Lower leg skin (tissue), 4 donors: ENCODE measurements around the gene PPTC7. TPM values are rescaled to one million over a fixed set of nuclear protein-coding genes. Genes with fewer than 3 reads are reported as not detected.
"Not testable (repeated sequence)": the region's sequence is repeated elsewhere in the genome, so short reads cannot be mapped to it uniquely, and the experiment has no call there.

Experiments used
- DNase-seq, 2 donors: peaks; one replicate each; pipeline ENCODE4 v3.0.0-alpha.2; 2019; ENCODE audit warnings: low spot score in 2 of 2
- H3K4me3 ChIP-seq: fragments of 200-600 bp; sonication (generic); 2 replicates; pipeline ENCODE4 v1.5.1; 2017; ENCODE audit warnings: mild to moderate bottlenecking, low read depth; ENCODE audit not compliant: poor library complexity, severe bottlenecking
- POLR2A ChIP-seq, 2 donors: fragments of 450-650 bp; IDR thresholded peaks; one replicate each; pipeline ENCODE4 v1.6.1; 2016 to 2017; ENCODE audit warnings: antibody characterized with exemption in 2 of 2, mild to moderate bottlenecking in 1 of 2, moderate library complexity in 1 of 2
- WGBS, 2 donors: methylation state at CpG; one replicate each; pipeline ENCODE4 v1.1.5; 2018; 5-methylcytosine and 5-hydroxymethylcytosine counted together
- intact Hi-C: fragments of 100-400 bp; cut with DNase I; formaldehyde crosslinking; loops from one replicate; pipeline ENCODE4 v1.15.0; 2023; ENCODE audit warnings: low total_unique reads
- total RNA-seq, 4 donors: library from RNA; depleted of rRNA; stranded (reverse); fragments of >200 nt; gene quantifications; one replicate each; pipeline ENCODE4 v1.1.0, GENCODE V29; 2016
- TF ChIP-seq, protein P1 (sequence below), 3 donors: fragments of 450-650 bp; IDR thresholded peaks; one replicate each; pipeline ENCODE4 v1.5.1; 2016; ENCODE audit warnings: antibody characterized with exemption in 3 of 3, mild to moderate bottlenecking in 3 of 3, moderate library complexity in 2 of 3

The PPTC7 gene
- total RNA-seq, 4 donors from 2014 or later: 19.6 to 29.8 (median 26.0) TPM

GRCh38 chr12:110579535-110580253 lies 3.4 kb downstream of the PPTC7 start:
- no peak overlapping the region for H3K4me3 ChIP-seq
- WGBS, 2 donors: 90 to 91% methylated on average over 18 of the region's 18 CpGs
- intact Hi-C loops: no loop called here
- no peak for TF ChIP-seq POLR2A (IDR thresholded peaks at IDR 0.05)
- DNase-seq: no peak

DNA sequence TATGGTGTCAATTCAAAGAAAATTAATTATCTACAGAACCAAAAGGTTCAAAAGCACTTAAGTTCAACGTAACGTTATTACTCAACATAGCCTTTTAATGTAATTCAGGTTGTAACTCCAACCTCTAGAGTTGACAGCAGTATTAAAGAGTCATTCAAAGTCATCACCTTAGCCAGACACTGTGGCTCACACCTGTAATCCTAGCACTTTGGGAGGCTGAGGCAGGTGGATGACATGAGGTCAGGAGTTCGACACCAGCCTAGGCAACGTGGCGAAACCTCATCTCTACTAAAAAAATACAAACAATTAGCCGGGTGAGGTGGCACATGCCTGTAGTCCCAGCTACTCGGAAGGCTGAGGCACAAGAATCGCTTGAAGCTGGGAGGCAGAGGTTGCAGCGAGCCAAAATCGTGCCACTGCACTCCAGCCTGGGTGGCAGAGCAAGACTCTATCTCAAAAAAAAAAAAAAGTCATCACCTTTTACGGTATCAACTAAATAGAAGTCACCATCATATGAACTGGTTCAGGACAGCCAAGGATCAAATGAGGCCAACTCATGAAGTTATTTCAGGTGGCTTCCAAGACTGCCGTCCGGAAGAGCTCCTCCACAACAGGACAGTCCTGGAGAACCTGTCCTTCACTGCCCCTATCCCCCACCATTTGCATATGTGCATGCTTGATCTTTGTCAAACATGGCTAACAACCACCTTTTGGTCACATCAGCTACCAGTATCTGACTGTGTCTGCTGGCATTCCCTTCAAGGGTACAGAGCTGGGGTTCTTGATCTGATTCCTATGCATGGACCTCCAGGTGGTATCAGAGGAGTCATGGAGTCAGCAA lies 4.2 kb downstream of the PPTC7 start:
- TF ChIP-seq, protein P1, sequence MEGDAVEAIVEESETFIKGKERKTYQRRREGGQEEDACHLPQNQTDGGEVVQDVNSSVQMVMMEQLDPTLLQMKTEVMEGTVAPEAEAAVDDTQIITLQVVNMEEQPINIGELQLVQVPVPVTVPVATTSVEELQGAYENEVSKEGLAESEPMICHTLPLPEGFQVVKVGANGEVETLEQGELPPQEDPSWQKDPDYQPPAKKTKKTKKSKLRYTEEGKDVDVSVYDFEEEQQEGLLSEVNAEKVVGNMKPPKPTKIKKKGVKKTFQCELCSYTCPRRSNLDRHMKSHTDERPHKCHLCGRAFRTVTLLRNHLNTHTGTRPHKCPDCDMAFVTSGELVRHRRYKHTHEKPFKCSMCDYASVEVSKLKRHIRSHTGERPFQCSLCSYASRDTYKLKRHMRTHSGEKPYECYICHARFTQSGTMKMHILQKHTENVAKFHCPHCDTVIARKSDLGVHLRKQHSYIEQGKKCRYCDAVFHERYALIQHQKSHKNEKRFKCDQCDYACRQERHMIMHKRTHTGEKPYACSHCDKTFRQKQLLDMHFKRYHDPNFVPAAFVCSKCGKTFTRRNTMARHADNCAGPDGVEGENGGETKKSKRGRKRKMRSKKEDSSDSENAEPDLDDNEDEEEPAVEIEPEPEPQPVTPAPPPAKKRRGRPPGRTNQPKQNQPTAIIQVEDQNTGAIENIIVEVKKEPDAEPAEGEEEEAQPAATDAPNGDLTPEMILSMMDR (IDR thresholded peaks at IDR 0.05): no peak
- no peak for TF ChIP-seq POLR2A (IDR thresholded peaks at IDR 0.05)
- no peak for DNase-seq
- WGBS, 2 donors: 69 to 76% methylated on average over 13 of the region's 13 CpGs
- intact Hi-C loops: no loop called here
- no peak overlapping the region for H3K4me3 ChIP-seq

DNA sequence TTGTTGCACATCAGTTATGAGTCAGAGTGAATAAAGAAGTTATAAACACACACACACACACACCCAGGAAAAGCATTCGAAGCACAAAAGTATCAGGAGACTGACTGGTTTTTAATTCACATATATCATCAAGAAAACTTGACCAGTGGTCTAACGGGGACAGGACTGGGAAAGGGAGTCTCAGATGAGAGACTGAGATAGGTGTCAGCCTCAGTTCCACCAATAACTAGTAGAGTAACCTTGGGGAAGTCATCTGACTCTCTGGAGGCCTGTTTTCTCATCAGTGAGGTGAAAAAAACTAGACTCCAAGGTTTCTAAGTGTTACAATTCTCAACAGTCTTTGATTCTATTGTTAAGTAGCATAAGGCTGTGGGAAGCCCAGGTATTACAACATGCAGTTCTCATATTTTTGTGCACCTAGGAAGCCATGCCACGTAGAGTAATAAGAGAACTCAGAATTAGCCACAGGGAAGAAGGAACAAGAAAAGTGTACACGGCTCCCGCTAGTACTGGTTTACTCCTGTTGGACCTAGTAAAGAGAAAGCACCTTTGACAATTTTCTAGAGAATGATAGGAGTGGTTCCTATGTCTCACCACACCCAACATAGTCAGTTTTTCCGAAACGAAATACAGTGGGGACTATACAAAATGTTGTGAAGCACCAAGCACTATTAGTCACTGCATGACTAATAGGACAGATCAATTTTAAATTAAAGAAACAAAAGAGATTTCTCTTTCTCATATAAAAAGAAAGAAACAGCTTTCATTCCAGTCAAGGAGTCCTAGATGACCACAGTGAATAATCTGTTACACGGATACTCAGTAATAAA lies 5.0 kb downstream of the PPTC7 start:
- intact Hi-C loops: no loop called here
- 15 to 21% methylated on average over 8 of the region's 8 CpGs for WGBS, 2 donors
- H3K4me3 ChIP-seq: no peak overlapping the region
- TF ChIP-seq, protein P1 (IDR thresholded peaks at IDR 0.05): no peak
- TF ChIP-seq POLR2A (IDR thresholded peaks at IDR 0.05): no peak
- DNase-seq: no peak

DNA sequence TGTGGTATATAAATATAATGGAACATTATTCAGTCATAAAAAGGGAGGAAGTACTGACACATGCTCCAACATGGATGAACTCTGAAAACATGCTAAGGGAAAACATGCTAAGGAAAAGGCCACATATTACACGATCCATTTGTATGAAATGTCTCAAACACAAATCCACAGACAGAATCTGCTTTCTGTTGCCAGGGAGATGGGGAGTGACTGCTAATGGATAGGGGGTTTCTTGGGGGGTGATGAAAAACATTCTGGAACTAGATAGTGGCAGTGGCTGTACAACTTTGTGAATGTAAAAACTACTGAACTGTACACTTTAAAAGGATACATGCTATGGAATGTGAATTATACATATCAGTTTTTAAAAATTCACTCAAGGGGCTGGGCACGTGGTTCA lies 6.6 kb downstream of the PPTC7 start:
- intact Hi-C loops: no loop called here
- WGBS, 2 donors: 87 to 91% methylated on average over 2 of the region's 2 CpGs
- no peak overlapping the region for H3K4me3 ChIP-seq
- no peak for TF ChIP-seq POLR2A (IDR thresholded peaks at IDR 0.05)
- TF ChIP-seq, protein P1 (IDR thresholded peaks at IDR 0.05): no peak
- no peak for DNase-seq

- no peak overlapping the region for H3K4me3 ChIP-seq
- 35 to 41% methylated on average over 1 of the region's 1 CpG for WGBS, 2 donors
- intact Hi-C loops: no loop called here
- no peak for DNase-seq
- no peak for TF ChIP-seq POLR2A (IDR thresholded peaks at IDR 0.05)
- TF ChIP-seq, protein P1 (IDR thresholded peaks at IDR 0.05): no peak
These were observed 7.8 kb downstream of the PPTC7 start for GRCh38 chr12:110575326-110575725.

GRCh38 chr12:110574717-110575230 lies 8.3 kb downstream of the PPTC7 start:
- H3K4me3 ChIP-seq, intact Hi-C loops: not testable (repeated sequence)
- 88 to 89% methylated on average over 10 of the region's 10 CpGs for WGBS, 2 donors
- DNase-seq: peak in 1 of 2 donors; percentile 68
